Measurements from ENCODE around the gene SDS. TPM values are rescaled to one million over a fixed set of nuclear protein-coding genes. Genes with fewer than 3 reads are reported as not detected.
A peak's percentile ranks its signal among the peaks of the same experiment; 100 is the strongest.

The SDS gene
- total and polyA plus RNA-seq, 2 of the 8 experiments (the other 6 are each of a cell fraction or from before 2014, with no cell fraction given) = 0.21 TPM; not detected in 1

- TF ChIP-seq CTCF (IDR thresholded peaks at IDR 0.05; ENCODE audit: control extremely low read depth in 1 of 3, insufficient read depth in 1 of 3, low read depth in 1 of 3, low read length in 3 of 3) (peak in 2 of 3 experiments; percentile 10 to 44; a peak in 2 of 4 replicates), RAD21 (IDR thresholded peaks at IDR 0.05 in 1 of 2, conservative IDR thresholded peaks at IDR 0.05 in 1 of 2; ENCODE audit: low read depth in 2 of 2, low read length in 2 of 2) (peak in 1 of 2 experiments; percentile 31; a peak in 2 of 4 replicates), SP4 (IDR thresholded peaks at IDR 0.05; ENCODE audit: low read length) (no peak)
- no peaks in the 10 kb centered on the region for H3K9me3 ChIP-seq (ENCODE audit: insufficient read depth in 2 of 2, low read depth in 1 of 2, low read length in 1 of 2)
- CTCF ChIA-PET (ENCODE audit: partially characterized antibody) = interaction anchor here (0.6 to 1.8 kb wide), 5 partner anchors 8 to 78 kb away, joined by 3 to 6 read pairs (median 3); no protein-coding TSS in a partner anchor
- H3K79me2 ChIP-seq (ENCODE audit: control insufficient read depth in 1 of 2, insufficient read depth in 2 of 2, low read length in 2 of 2) = no peaks in the 10 kb centered on the region
- no peak overlapping the region for H3K14ac ChIP-seq (ENCODE audit: insufficient read length)
- H2AFZ ChIP-seq (ENCODE audit: low read length) = no peak overlapping the region
- H3K18ac ChIP-seq (ENCODE audit: extremely low read depth, low read length) = no peak overlapping the region
- H4K5ac ChIP-seq (ENCODE audit: insufficient read length, low read depth, low read length) = no peak overlapping the region
- no peak for FAIRE-seq
- H2BK15ac ChIP-seq (ENCODE audit: low read length) = no peak overlapping the region
- H2BK12ac ChIP-seq (ENCODE audit: low read depth, low read length) = no peak overlapping the region
- POLR2A ChIA-PET (ENCODE audit: partially characterized antibody) = interaction anchor here (2.5 kb wide), 1 partner anchor 12 kb away, joined by 8 read pairs; the partner anchor contains the start of gene SLC8B1
- H2BK20ac ChIP-seq (ENCODE audit: low read length) = no peak overlapping the region
- no peaks in the 10 kb centered on the region for H3K36me3 ChIP-seq (ENCODE audit: control insufficient read depth in 2 of 4, insufficient read depth in 4 of 4, low read length in 3 of 4)
- H4K8ac ChIP-seq (ENCODE audit: extremely low read depth, insufficient read depth, low read length) = no peak overlapping the region
- H3K27ac ChIP-seq (ENCODE audit: low read depth, low read length) = no peak overlapping the region
- no peaks in the 10 kb centered on the region for H4K20me1 ChIP-seq (replicated peaks in 1 of 2; ENCODE audit: control insufficient read depth in 1 of 2, insufficient read depth in 2 of 2, low read length in 2 of 2)
- no peak for DNase-seq (ENCODE audit: low read depth in 1 of 2, low spot score in 2 of 2)
- WGBS, 2 experiments (ENCODE audit: extremely low coverage in 1 of 2, insufficient coverage in 1 of 2, insufficient read length in 1 of 2, insufficient replicate concordance in 2 of 2, low coverage in 1 of 2, low lambda C conversion rate in 2 of 2, missing lambda C conversion rate in 1 of 2) = 74% methylated on average over 3 of the region's 3 CpGs; no CpG with 5 or more reads in 1 of the 2 experiments
- H2AK5ac ChIP-seq (ENCODE audit: low read depth, low read length) = no peak overlapping the region
- no peaks in the 10 kb centered on the region for H3K23me2 ChIP-seq (ENCODE audit: low read depth, low read length)
- no peak overlapping the region for H3K56ac ChIP-seq (replicated peaks; ENCODE audit: insufficient read length, low read depth, low read length)
- H2BK120ac ChIP-seq (replicated peaks; ENCODE audit: low read depth, low read length) = no peak overlapping the region
- H3K23ac ChIP-seq (ENCODE audit: insufficient read length) = no peak overlapping the region
- no peak overlapping the region for H2BK5ac ChIP-seq (ENCODE audit: low read depth, low read length)
- H3K4ac ChIP-seq (replicated peaks; ENCODE audit: insufficient read length, low read depth, low read length) = no peak overlapping the region
- H3K4me2 ChIP-seq (ENCODE audit: insufficient read depth in 1 of 2, low read depth in 2 of 2, low read length in 2 of 2) = no peak overlapping the region
- no peak overlapping the region for H4K91ac ChIP-seq (replicated peaks; ENCODE audit: insufficient read length, low read length)
- no peaks in the 10 kb centered on the region for H3K79me1 ChIP-seq (ENCODE audit: low read depth, low read length)
- no peaks in the 10 kb centered on the region for H3K27me3 ChIP-seq (replicated peaks in 1 of 4; ENCODE audit: control insufficient read depth in 3 of 4, extremely low read depth in 1 of 4, insufficient read depth in 3 of 4, low read length in 3 of 4)
- H3K9ac ChIP-seq (replicated peaks in 1 of 4; ENCODE audit: extremely low read depth in 1 of 4, low read depth in 3 of 4, low read length in 3 of 4) = no peak overlapping the region
- no peak overlapping the region for H3K4me3 ChIP-seq (ENCODE audit: extremely low read depth in 1 of 4, insufficient read depth in 2 of 4, low read depth in 3 of 4, low read length in 4 of 4)
- H3K4me1 ChIP-seq (replicated peaks in 1 of 4; ENCODE audit: control insufficient read depth in 3 of 4, insufficient read depth in 4 of 4, low read length in 3 of 4) = peaks cover 0 to 8% (median 5%) of the 10 kb centered on the region in 4 experiments; a peak in 5 of 7 replicates
Measured at GRCh38 chr12:113347107-113347506, 56.6 kb downstream of the SDS start.
